Epithelial cell of esophagus (primary cell): Measurements from ENCODE around the gene CTNNA2.

Source experiments
- DNase-seq: peaks from one replicate; pipeline ENCODE4 v3.0.0; 2010; ENCODE audit warnings: low read depth
- H3K4me3 ChIP-seq: 2 replicates; pipeline ENCODE4 v1.5.1; 2011; ENCODE audit warnings: mild to moderate bottlenecking, low read length, control low read depth
- CTCF ChIP-seq: IDR thresholded peaks from 2 replicates; pipeline ENCODE4 v1.5.1; 2011; ENCODE audit warnings: low read depth, mild to moderate bottlenecking, low read length, control low read depth, inconsistent platforms; ENCODE audit not compliant: insufficient read depth; ENCODE audit errors: missing control alignments

CTNNA2 gene

GRCh38 chr2:79649531-79649930, 136.7 kb downstream of the CTNNA2 start:
- TF ChIP-seq CTCF, result no peak
- DNase-seq, result no peak
- H3K4me3 ChIP-seq, result no peak overlapping the region

- H3K4me3 ChIP-seq, result no peak overlapping the region
- TF ChIP-seq CTCF, result no peak
- no peak for DNase-seq
These were observed 147.7 kb downstream of the CTNNA2 start for GRCh38 chr2:79660557-79660956.

GRCh38 chr2:79665091-79665490, 152.2 kb downstream of the CTNNA2 start:
- DNase-seq, result no peak
- no peak overlapping the region for H3K4me3 ChIP-seq
- TF ChIP-seq CTCF, result no peak

- DNase-seq, result no peak
- no peak for TF ChIP-seq CTCF
- no peak overlapping the region for H3K4me3 ChIP-seq
These were observed 153.6 kb downstream of the CTNNA2 start for GRCh38 chr2:79666430-79666829.

- DNase-seq, result no peak
- no peak for TF ChIP-seq CTCF
- H3K4me3 ChIP-seq, result no peak overlapping the region
These were observed 156.9 kb downstream of the CTNNA2 start for GRCh38 chr2:79669714-79670113.

- DNase-seq, result no peak
- H3K4me3 ChIP-seq, result no peak overlapping the region
- no peak for TF ChIP-seq CTCF
These were observed 157.3 kb downstream of the CTNNA2 start for GRCh38 chr2:79670198-79670597.

GRCh38 chr2:79686884-79687283, 174.0 kb downstream of the CTNNA2 start:
- no peak overlapping the region for H3K4me3 ChIP-seq
- DNase-seq, result no peak
- TF ChIP-seq CTCF, result no peak
